GM12878 (cell line): ENCODE data around the gene CABYR. TPM values are rescaled to one million over a fixed set of nuclear protein-coding genes. Genes with fewer than 3 reads are reported as not detected.

Experiments used
- BRCA1 ChIP-seq: IDR thresholded peaks from 2 replicates; pipeline ENCODE4 v1.6.1; 2011; ENCODE audit warnings: low read depth, low read length, improper control_type of control experiment
- CBFB ChIP-seq: IDR thresholded peaks from 2 replicates; pipeline ENCODE4 v1.6.1; 2016; ENCODE audit warnings: antibody characterized with exemption, low read depth
- SMAD1 ChIP-seq: fragments of 450-650 bp; IDR thresholded peaks from 2 replicates; pipeline ENCODE4 v1.6.1; 2018; ENCODE audit warnings: mild to moderate bottlenecking, low read depth; ENCODE audit not compliant: partially characterized antibody
- STAT1 ChIP-seq: fragments of 450-650 bp; conservative IDR thresholded peaks from 2 replicates; pipeline ENCODE4 v1.6.1; 2014; ENCODE audit warnings: antibody characterized with exemption, mild to moderate bottlenecking
- ZZZ3 ChIP-seq: IDR thresholded peaks from 2 replicates; pipeline ENCODE4 v1.6.1; 2011; ENCODE audit warnings: low read depth; ENCODE audit not compliant: control insufficient read depth, insufficient read length
- polyA plus RNA-seq, 11 experiments: library from polyadenylated mRNA; depleted of rRNA in 4 of 11; unstranded in 6 of 11; stranded (reverse) in 5 of 11; fragments of >200 nt; fragmentation: Nextera tagmentation in 4 of 11; fragmentation: Illumina TruSeq in 1 of 11; extraction: Ambion mirVana in 4 of 11; extraction: Trizol in 1 of 11; gene quantifications; 1 replicate in 1 of 11; 2 replicates in 10 of 11; pipeline versions ENCODE4 v1.2.1 to v1.2.3, GENCODE V29; 2011 to 2016; ENCODE audit warnings: inconsistent platforms in 2 of 11, missing spikeins in 2 of 11, low read depth in 1 of 11
- small RNA-seq: library from RNA; depleted of rRNA; stranded (forward); fragments of <200 nt; gene quantifications from one replicate; pipeline ENCODE3, GENCODE V24; 2014
- total RNA-seq, 4 experiments: library from RNA; depleted of rRNA in 3 of 4; stranded (reverse); fragments of >200 nt in 3 of 4; fragmentation: Illumina TruSeq in 1 of 4; extraction: Trizol in 1 of 4; gene quantifications; 2 replicates each; pipeline versions ENCODE4 v1.2.1 to v1.2.3, GENCODE V29; 2013 to 2021
- TF ChIP-seq, protein P1 (sequence below): IDR thresholded peaks from 2 replicates; pipeline ENCODE4 v1.6.1; 2012; ENCODE audit warnings: low read length, inconsistent platforms

The CABYR gene
- total and polyA plus RNA-seq, 10 of the 15 experiments (the other 5 are each of a cell fraction or from before 2014, with no cell fraction given): 0.29 to 2.8 (median 1.7) TPM

DNA sequence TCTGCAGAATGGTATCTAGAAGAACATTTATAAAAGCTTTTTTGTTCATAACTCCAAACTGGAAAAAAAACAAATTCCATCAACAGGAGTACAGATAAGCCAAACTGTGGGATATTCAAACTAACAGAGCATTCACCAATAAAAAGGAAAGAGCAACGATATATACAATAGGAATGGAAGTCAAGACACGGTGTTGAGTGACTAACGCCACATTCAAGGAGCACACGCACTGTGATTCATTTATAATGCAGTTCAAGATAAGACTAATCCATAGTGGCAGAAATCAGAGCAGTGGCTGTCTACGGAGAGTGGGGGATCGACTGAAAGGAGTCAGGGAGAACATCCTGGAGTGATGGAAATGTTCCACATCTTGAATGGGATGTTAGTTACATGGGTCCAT is 70.7 kb downstream of the CABYR start (continued):
- TF ChIP-seq, protein P1, sequence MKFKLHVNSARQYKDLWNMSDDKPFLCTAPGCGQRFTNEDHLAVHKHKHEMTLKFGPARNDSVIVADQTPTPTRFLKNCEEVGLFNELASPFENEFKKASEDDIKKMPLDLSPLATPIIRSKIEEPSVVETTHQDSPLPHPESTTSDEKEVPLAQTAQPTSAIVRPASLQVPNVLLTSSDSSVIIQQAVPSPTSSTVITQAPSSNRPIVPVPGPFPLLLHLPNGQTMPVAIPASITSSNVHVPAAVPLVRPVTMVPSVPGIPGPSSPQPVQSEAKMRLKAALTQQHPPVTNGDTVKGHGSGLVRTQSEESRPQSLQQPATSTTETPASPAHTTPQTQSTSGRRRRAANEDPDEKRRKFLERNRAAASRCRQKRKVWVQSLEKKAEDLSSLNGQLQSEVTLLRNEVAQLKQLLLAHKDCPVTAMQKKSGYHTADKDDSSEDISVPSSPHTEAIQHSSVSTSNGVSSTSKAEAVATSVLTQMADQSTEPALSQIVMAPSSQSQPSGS: no peak
- TF ChIP-seq ZZZ3 (no peak), CBFB (no peak), STAT1 (no peak), SMAD1 (no peak), BRCA1 (no peak)

Small RNA genes lying within 50 kb of the gene (small RNA-seq; reads per million reads assigned to genes)
- gene RF00017 (not detected), gene RNA5SP452 (4.8 reads per million, percentile 87 among the genes with 10 or more reads in this experiment), gene RNU5A-6P (0.20 reads per million)

Other genes with a start within 250 kb of the CABYR start
- 74.6 and 80.3 TPM in 2 replicates for gene TTC39C, start 124.3 kb upstream of the CABYR start, total RNA-seq (2014; rRNA removed)
- 81.1 and 84.4 TPM in 2 replicates for gene TTC39C, start 124.3 kb upstream of the CABYR start, total RNA-seq (2014; rRNA removed; fragmentation: Illumina TruSeq; extraction: Trizol)
- 72.8 and 76.5 TPM in 2 replicates for gene TTC39C, start 124.3 kb upstream of the CABYR start, total RNA-seq (2021)
- 25.2 and 33.2 TPM in 2 replicates for gene TTC39C, start 124.3 kb upstream of the CABYR start, polyA plus RNA-seq (2011; rRNA removed)
- gene TTC39C, start 124.3 kb upstream of the CABYR start, polyA plus RNA-seq (2014; fragmentation: Illumina TruSeq; extraction: Trizol): 59.7 and 77.6 TPM in 2 replicates
- 10 to 100 TPM; 21.1 to 37.2 TPM for gene TTC39C, start 124.3 kb upstream of the CABYR start, polyA plus RNA-seq (2014; fragmentation: Nextera tagmentation; extraction: Ambion mirVana)
- 59.7 and 63.3 TPM in 2 replicates for gene TTC39C, start 124.3 kb upstream of the CABYR start, polyA plus RNA-seq (2014; rRNA removed)
- 10 to 100 TPM; 69.8 to 91.0 TPM for gene TTC39C, start 124.3 kb upstream of the CABYR start, polyA plus RNA-seq (2016; fragmentation: Nextera tagmentation; extraction: Ambion mirVana)